PFSK-1 (cell line): ENCODE data around the gene SCGB1C2.

ENCODE experiments used
- FOXP2 ChIP-seq: optimal IDR thresholded peaks from 2 replicates; pipeline ENCODE3; 2011; ENCODE audit warnings: borderline replicate concordance, control low read depth, inconsistent platforms; ENCODE audit not compliant: insufficient read depth; ENCODE audit errors: extremely low read length, extremely low read depth
- POLR2AphosphoS5 ChIP-seq: IDR thresholded peaks from 2 replicates; pipeline ENCODE4 v1.6.1; 2012; ENCODE audit warnings: low read depth, mild to moderate bottlenecking, control low read depth, low read length, moderate library complexity
- SIN3A ChIP-seq: IDR thresholded peaks from 2 replicates; pipeline ENCODE4 v1.6.1; 2012; ENCODE audit warnings: mild to moderate bottlenecking, low read length, moderate library complexity, borderline replicate concordance; ENCODE audit not compliant: insufficient read depth
- TAF1 ChIP-seq: IDR thresholded peaks from 2 replicates; pipeline ENCODE4 v1.6.1; 2012; ENCODE audit warnings: low read length, control low read depth, borderline replicate concordance; ENCODE audit not compliant: insufficient read depth
- TF ChIP-seq, protein P1 (sequence below), 2 experiments: IDR thresholded peaks; 2 replicates each; pipeline versions ENCODE4 v1.6.1 to v1.8.0; 2011 to 2012; ENCODE audit warnings: low read depth in 2 of 2, low read length in 2 of 2, control low read depth in 1 of 2, inconsistent platforms in 1 of 2, mild to moderate bottlenecking in 1 of 2, moderate library complexity in 1 of 2; ENCODE audit not compliant: insufficient read depth in 1 of 2

The SCGB1C2 gene

GRCh38 chr17:145671-146541 is 8.5 kb downstream of the SCGB1C2 start:
- no peak for TF ChIP-seq FOXP2
- no peak for TF ChIP-seq SIN3A
- TF ChIP-seq TAF1 = no peak
- no peak for TF ChIP-seq POLR2AphosphoS5
- TF ChIP-seq, protein P1, sequence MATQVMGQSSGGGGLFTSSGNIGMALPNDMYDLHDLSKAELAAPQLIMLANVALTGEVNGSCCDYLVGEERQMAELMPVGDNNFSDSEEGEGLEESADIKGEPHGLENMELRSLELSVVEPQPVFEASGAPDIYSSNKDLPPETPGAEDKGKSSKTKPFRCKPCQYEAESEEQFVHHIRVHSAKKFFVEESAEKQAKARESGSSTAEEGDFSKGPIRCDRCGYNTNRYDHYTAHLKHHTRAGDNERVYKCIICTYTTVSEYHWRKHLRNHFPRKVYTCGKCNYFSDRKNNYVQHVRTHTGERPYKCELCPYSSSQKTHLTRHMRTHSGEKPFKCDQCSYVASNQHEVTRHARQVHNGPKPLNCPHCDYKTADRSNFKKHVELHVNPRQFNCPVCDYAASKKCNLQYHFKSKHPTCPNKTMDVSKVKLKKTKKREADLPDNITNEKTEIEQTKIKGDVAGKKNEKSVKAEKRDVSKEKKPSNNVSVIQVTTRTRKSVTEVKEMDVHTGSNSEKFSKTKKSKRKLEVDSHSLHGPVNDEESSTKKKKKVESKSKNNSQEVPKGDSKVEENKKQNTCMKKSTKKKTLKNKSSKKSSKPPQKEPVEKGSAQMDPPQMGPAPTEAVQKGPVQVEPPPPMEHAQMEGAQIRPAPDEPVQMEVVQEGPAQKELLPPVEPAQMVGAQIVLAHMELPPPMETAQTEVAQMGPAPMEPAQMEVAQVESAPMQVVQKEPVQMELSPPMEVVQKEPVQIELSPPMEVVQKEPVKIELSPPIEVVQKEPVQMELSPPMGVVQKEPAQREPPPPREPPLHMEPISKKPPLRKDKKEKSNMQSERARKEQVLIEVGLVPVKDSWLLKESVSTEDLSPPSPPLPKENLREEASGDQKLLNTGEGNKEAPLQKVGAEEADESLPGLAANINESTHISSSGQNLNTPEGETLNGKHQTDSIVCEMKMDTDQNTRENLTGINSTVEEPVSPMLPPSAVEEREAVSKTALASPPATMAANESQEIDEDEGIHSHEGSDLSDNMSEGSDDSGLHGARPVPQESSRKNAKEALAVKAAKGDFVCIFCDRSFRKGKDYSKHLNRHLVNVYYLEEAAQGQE (IDR thresholded peaks at IDR 0.05; ENCODE audit: insufficient read depth in 1 of 2, low read depth in 2 of 2, low read length in 2 of 2) = no peak

DNA sequence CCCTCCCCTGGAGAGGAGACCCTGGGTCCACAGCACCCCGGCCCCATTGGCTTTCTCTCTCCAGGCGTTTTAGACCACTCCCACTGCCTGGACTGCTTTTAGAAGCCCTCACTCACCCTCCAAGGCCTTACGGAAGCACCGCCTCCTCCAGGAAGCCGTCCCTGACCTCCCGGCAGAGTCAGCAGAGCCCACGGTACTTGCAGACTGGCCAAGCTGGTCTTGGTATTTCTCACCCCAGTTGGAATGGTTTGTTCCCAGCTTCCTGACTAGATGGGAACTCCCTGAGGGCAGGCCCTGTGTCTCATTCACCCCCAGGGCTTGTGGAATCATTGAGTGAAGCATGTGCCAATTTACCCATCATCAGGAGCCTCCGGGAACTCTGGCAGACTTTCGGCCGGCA is 9.2 kb downstream of the SCGB1C2 start:
- TF ChIP-seq SIN3A (no peak), POLR2AphosphoS5 (no peak), FOXP2 (no peak), TAF1 (no peak)
- TF ChIP-seq, protein P1 (IDR thresholded peaks at IDR 0.05; ENCODE audit: insufficient read depth in 1 of 2, low read depth in 2 of 2, low read length in 2 of 2) = no peak

- TF ChIP-seq, protein P1 (IDR thresholded peaks at IDR 0.05; ENCODE audit: insufficient read depth in 1 of 2, low read depth in 2 of 2, low read length in 2 of 2) = no peak
- no peak for TF ChIP-seq SIN3A
- TF ChIP-seq TAF1 = no peak
- TF ChIP-seq POLR2AphosphoS5 = no peak
These were observed 9.8 kb downstream of the SCGB1C2 start for GRCh38 chr17:146983-147761.

GRCh38 chr17:147796-148740 is 10.7 kb downstream of the SCGB1C2 start:
- TF ChIP-seq TAF1 = no peak

DNA sequence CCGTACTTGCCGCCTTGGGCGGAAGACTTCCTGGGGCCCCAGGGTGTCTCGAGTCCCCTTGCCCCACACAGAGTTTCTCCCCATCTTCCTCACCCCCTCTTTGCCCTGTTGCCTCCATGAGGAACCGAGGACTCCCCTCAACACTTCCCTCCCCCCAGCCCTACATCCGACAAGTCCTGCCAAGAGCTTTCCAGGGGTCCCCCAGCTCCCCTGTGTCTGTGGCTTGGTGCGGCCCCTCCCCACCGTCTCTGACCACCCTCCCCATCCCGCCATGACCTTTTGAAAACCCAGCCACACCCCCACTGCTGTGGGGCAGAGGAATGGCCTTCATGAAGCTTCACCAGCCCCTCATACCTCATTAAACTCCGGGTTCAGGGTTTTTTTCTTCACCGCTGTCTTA is 11.4 kb downstream of the SCGB1C2 start:
- TF ChIP-seq SIN3A = no peak
- no peak for TF ChIP-seq TAF1
- TF ChIP-seq, protein P1 (IDR thresholded peaks at IDR 0.05; ENCODE audit: insufficient read depth in 1 of 2, low read depth in 2 of 2, low read length in 2 of 2) = no peak
